Stimulated activated CD4-positive, alpha-beta T cell treated with anti-CD3 and anti-CD28 coated beads, Interleukin-12 subunit alpha, Interleukin-12 subunit beta, amount 100 ng/mL, for 48 hours (primary cell): ENCODE measurements around the gene DCUN1D3.
"Not testable (repeated sequence)": the region's sequence is repeated elsewhere in the genome, so short reads cannot be mapped to it uniquely, and the experiment has no call there.

Experiments used
- DNase-seq, 3 donors: peaks; one replicate each; pipeline ENCODE4 v3.0.0-alpha.2; 2020; ENCODE audit warnings: low read depth in 2 of 3, low spot score in 1 of 3

The DCUN1D3 gene, protein sequence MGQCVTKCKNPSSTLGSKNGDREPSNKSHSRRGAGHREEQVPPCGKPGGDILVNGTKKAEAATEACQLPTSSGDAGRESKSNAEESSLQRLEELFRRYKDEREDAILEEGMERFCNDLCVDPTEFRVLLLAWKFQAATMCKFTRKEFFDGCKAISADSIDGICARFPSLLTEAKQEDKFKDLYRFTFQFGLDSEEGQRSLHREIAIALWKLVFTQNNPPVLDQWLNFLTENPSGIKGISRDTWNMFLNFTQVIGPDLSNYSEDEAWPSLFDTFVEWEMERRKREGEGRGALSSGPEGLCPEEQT

DNA sequence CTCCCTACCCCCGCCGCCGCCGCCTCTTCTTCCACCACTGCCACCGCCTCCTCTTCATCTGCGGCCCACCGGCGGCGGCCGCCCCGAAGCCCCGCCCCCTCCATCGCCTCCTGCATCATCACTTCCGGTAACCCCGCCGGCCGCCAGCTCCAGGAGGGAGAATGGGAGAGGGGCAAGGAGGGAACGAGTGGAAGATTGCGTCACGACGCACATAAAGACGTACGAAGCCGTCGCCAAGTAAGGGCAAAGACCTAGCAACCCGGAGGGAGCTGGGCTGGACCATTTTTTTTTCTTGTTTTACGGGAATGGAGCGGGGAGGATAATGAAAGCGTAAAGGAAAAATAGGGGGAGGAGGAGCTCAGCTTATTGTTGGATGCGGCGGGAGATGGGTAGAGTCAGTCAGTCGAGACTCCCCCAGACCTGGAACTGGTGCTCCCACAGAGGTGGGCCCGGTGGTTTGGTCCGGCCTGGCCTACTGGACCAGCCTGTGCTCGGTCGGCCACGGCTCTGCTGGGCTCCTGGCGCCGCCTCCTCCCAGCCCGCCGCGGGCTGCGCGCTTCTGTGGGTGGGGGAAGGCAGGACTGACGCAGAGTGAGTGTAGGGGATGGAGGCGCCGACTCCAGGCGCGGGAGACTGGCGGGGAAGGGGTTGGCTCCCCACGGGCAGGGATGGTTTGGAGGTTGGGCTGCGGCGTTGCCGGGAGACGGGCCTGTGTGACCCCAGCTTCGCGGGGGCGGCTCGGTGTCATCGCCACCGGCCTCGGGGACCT lies at the start of gene DCUN1D3, which contains the start of gene LYRM1:
Gene DCUN1D3 (minus strand): TSS at position 60 of the 769 bp plus-strand sequence. CDS start 37,820 bp downstream, outside the sequence.
Gene LYRM1 (plus strand): TSS at position 473 of the 769 bp plus-strand sequence. CDS start 14,785 bp downstream, outside the sequence.
- peak; percentile 88 to 92 (median 91) for DNase-seq

DNA sequence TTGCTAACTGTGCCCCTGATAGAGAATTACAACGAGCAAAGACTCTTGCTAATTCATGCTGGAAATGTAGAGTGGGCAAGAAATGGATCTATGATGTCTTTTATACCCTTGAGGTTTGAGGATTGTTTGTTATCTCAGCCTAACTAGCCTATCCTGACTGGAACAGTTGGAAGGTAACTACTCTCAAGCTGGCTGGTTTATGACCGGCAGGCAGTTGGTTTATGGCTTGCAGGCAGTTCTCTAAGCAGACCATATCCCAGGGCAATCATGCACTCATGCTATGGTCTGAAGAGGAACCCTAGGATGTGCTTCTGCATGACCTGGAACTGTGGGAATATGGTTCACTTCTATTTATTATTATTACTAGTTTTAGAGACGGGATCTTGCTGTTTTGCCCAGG lies 49.5 kb upstream of the DCUN1D3 start:
- no peak for DNase-seq

GRCh38 chr16:20948444-20948843 lies 48.3 kb upstream of the DCUN1D3 start:
- no peak for DNase-seq

- DNase-seq, result no peak
Measured at GRCh38 chr16:20946015-20946629, 46.0 kb upstream of the DCUN1D3 start.

DNA sequence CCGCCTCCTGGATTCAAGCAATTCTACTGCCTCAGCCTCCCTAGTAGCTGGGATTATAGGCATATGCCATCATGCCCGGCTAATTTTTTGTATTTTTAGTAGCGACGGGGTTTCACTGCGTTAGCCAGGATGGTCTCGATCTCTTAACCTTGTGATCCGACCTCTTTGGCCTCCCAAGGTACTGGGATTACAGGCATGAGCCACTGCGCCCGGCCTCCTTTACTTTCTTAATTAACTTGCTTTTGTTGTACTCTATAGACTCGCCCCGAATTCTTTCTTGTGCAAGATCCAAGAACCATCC lies 45.4 kb upstream of the DCUN1D3 start:
- DNase-seq, result not testable (repeated sequence)

DNA sequence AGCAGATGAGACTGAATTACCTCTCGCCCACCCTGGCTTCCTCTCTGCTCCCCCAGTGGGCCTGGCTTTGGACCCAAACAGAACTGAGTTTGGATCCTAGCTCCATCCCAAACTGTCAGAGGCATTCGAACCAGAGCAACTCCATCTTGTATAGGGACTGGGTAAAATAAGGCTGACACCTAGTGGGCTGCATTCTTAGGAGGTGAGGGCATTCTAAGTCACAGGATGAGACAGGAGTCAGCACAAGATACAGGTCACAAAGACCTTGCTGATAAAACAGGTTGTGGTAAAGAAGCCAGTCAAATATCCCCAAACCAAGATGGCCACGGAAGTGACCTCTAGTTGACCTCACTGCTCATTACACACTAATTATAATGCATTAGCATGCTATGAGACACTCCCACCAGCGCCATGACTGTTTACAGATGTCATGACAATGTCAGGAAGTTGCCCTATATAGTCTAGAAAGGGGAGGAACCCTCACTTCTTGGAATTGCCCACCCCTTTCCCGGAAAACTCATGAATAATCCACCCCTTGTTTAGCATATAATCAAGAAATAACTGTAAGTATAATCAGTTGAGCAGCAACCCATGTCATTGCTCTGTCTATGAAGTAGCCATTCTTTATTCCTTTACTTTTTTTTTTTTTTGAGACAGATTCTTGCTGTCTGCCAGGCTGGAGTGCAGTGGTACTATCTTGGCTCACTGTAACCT lies 44.9 kb upstream of the DCUN1D3 start:
- DNase-seq, result peak; percentile 32 to 64 (median 52)

- DNase-seq, result no peak
Measured at GRCh38 chr16:20942256-20942655, 42.1 kb upstream of the DCUN1D3 start.

GRCh38 chr16:20941636-20941926 lies 41.4 kb upstream of the DCUN1D3 start:
- DNase-seq, result no peak

- no peak for DNase-seq
Measured at GRCh38 chr16:20940871-20941635, 40.9 kb upstream of the DCUN1D3 start.

GRCh38 chr16:20939611-20940010 lies 39.5 kb upstream of the DCUN1D3 start:
- no peak for DNase-seq

DNA sequence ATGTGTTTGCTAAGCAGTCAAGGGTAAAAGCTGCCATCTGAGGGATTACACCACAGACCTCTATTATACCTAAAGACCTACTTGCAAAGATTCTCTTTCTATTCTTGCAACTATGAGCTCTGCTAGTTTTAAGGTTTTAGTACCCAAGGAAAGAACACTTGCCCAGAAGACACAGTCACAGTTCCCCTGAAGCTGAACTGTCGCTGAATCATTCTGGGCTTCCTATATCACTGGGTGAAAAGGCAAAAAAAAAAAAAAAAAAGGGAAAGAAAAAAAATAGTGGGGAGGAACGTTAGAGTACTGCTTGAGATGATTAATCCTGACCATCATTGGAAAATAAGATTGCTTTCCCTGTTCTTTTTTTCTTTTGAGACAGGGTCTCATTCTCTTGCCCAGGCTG lies 38.3 kb upstream of the DCUN1D3 start:
- no peak for DNase-seq

- no peak for DNase-seq
Measured at GRCh38 chr16:20937736-20938135, 37.6 kb upstream of the DCUN1D3 start.

GRCh38 chr16:20933589-20933988 lies 33.4 kb upstream of the DCUN1D3 start:
- DNase-seq, result no peak

DNA sequence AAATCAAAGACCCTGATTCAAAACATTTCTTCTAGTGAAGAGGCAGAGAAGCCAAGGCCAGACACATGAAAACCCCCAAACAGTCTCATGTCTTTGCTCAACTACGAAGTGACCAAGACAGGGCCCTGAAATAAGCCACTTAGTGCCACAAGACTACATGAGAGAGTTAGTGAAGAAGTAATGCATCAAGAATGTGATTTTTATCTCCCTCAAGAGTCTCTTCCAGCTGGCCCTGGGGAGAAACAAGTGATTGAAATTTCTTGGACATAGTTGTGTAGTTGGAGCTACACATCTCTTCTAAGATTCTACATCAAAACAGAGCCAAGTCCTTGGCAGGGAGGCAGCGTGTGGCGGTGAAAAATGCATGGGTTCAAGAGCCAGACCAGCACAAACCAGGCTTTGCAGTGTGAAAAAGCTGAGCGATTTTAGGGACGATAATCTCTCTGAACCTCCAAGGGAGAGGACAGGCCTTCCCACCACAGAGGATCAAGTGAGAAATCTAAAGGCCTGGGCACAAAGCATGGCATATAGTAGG lies 31.0 kb upstream of the DCUN1D3 start:
- no peak for DNase-seq

GRCh38 chr16:20930365-20930690 lies 30.2 kb upstream of the DCUN1D3 start:
- no peak for DNase-seq

DNA sequence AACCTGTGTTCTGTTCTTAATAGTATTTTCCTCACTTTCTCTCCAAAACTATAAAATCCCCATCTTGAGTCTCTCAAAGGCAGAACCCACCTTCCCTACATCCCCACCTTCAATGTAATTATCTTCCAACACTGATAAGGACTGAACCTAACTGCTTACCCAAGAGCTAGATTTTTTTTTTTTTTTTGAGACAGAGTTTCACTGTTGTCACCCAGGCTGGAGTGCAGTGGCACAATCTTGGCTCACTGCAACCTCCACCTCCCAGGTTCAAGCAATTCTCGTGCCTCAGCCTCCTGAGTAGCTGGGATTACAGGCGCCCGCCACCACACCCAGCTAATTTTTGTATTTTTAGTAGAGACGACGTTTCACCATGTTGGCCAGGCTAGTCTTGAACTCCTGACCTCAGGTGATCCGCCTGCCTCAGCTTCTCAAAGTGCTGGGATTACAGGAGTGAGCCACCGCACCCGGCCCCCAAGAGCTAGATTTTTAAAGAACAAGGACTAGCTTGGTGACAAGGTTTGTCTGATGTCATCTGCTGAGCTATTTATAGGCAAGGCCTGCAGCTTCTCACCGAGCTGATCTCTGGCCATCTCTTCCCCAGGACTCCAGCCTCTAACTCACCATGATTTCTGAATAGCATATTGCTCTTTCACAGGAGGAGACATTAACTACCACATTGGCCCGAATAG lies 29.7 kb upstream of the DCUN1D3 start:
- not testable (repeated sequence) for DNase-seq

- DNase-seq, result no peak
Measured at GRCh38 chr16:20928774-20929411, 28.7 kb upstream of the DCUN1D3 start.

DNA sequence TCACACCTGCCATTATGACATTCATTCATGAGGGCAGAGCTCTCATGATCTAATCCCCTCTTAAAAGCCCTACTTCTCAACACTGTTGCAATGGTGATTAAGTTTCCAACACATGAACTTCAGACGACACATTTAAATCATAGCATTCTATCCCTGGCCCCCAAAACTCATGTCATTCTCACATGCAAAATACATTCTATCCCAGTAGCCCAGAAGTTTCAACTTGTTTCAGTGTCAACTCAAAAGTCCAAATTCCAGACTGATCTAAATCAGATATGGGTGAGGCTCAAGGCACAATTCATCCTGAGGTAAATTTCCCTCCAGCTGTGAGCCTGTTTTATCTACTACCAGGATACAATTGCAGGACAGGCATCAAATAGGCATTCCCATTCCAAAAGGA lies 25.6 kb upstream of the DCUN1D3 start:
- no peak for DNase-seq

DNA sequence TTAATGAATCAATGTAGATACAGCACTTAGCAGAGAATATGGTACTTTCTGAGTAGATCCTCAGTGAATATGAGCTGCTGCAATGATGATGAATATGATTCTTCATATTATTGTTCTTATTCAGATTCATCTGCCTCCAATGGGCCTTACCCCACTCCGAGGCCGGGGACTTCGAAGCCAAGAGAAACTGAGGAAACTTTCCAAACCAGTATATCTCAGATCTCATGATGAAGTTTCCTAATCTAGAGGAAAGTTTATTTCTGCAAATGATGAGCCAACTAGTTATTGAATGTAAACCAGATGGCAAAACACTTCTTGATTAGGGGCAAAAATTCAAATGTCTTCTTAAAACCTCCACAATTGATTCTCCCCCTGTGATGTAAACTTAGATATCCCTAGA lies 23.7 kb upstream of the DCUN1D3 start:
- DNase-seq, result no peak

DNA sequence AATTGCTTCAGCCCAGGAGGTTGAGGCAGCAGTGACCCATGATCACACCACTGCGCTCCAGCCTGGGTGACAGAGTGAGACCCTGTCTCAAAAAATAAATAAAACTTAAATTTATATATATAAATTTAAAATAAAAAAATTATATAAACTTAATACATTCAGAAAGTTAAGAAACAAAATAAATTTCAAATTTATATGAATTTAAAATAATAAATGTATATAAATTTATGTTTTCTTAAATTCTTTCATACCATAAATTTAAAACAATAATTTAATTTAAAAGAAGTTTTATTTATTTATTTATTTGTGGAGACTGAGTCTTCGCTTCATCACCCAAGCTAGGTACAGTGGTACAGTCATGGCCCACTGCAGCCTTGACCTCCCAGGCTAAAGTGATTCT lies 20.6 kb upstream of the DCUN1D3 start:
- DNase-seq, result no peak
